NCI-H146 (cell line): ENCODE data around the gene ZPLD1.

Experiments used
- DNase-seq: peaks from one replicate; lab custom pipeline; 2025; lab: John Stamatoyannopoulos, UW

The ZPLD1 gene

DNA sequence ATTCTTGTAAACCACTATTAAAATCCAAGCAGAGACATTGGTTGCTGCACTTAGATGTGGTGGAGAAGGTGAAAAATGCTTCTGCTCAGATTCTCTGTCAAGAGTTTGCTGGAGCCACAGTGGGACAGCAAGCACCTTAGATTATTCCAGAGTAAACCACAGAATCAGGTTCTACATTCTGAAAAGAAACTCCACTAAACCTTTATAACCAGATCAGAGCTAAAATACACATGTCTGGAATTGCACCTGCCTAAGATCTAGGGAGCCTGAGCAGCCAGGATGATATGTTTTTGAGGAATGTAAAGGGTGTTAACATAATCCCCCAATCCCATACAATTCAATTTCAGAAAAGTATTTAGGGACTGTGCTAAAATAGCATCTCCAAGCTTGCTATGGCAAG lies at the start of gene ZPLD1:
TSS of gene ZPLD1 (plus strand) at position 301 of the 400 bp plus-strand sequence. CDS start 3,473 bp downstream, outside the sequence.
- DNase-seq: no peak

DNA sequence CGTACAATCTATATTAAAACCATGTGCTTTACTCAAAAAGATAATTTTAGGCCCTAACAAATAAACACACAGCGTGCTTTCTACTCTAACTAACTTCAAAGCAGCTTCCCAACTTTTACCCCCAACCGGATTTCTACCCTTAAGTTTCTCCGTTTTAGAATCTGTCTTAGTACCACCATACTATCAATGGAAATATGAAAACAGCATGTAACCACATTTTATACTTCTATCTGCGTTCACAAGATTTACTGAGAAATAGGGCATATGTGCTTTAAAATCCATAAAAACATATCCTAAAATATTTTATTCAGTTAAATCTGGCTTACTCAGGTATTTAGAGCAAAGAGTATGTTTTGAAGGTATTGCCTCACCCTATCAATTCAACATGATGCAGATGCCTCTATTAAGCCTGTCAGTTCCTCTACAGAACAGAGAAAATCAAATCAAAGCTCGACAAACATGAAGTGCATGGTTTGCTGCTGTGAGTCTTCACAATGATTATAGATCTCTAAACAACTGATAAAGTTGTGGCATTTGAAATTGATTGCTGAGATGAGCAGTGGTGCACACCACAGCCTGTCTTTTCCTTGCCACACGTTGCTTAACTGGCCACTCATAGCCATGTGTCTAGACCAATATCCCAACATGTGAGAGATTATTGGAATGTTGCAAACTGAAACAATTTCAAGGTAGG lies 44.5 kb upstream of the ZPLD1 start:
- DNase-seq: no peak

DNA sequence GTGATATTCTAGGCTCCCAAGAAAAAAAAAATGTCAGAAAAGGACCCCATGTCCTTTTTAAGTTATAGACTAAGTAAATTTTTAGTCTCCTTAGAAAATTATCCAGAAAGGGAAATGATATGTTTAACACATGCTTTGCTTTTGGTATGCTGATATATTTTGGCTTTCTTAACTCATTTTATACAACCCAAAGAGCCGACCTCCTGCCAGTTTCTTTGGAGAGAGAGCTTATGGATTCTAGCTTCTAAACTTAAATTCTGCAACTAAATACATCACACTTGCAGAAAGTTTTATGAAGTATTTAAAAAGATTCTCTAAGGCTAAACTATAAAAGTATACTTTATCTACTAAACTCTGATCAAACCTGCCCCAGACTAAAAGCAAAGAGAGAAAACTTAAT lies 43.9 kb upstream of the ZPLD1 start:
- no peak for DNase-seq

DNA sequence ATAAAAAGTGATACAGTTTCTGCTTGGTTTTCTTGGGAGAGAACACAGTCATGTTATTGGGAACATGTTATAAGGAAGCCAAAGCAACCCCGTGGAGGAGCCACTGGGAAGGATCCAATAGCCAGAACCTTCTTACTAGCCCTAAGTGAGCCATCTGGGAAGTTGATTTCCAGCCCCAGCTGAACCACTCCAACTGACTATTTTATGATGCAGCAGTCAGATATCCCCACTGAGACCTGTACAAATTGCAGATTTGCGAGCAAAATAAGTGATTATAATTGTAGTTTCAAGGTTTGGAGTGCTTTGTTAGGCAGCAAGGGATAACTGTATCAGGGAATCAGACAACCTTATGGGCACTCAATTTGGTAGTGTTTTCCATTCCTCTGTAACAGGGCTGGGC lies 43.3 kb upstream of the ZPLD1 start:
- no peak for DNase-seq

DNA sequence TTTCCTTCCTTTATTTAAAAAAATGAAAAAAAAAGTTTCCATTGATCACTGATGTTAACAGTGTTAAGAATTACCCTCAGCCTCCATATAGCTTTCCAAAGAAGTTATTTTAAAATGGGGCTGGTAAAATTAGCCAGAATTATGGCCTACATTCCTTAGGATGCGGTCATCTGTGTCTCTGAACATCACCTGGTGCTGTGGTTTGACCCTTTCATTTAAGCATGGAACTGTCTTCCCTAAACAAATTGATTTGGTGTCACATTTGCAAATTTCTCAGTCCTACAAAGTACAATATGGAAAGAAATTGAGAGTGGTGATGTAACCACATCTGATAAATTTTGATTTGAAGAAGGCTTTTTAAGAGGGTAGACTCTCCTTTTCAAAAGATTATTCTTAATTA lies 40.3 kb upstream of the ZPLD1 start:
- no peak for DNase-seq

DNA sequence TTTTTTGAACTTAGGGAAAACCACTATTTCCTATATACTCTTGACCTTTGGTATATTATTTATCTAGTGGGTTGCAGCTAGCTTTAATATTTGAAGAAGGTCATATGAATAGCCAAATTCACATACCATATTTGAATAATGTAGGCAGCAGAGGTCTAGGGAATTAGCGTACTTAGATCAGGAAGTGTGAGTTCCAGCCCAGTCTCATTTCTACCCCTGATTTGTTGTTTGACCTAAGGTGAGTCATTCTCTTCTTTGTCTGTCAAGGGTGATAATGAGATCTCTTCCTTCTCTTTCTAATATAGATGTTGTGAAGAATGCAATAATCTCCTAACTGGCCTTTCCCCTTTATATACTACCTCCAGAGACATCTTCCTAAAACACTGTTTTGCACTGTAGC lies 36.6 kb upstream of the ZPLD1 start:
- no peak for DNase-seq

DNA sequence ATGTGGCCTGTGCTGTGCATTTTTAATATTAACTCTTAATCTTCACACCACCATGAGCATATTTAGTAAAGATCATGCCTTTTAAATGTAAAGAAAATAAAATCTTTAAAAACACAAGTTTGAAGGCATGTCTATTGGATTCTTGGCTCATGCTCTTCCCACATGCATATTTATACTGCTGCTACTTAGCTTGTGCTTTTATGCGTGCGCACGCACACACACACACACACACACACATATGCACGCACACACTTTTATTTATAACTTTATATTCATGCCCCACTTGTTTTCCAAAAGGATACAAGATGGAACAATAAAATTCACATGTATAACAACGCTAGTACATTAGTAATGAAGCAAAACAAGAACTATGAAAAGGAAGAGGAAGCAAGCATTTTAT lies 36.1 kb upstream of the ZPLD1 start:
- no peak for DNase-seq

DNA sequence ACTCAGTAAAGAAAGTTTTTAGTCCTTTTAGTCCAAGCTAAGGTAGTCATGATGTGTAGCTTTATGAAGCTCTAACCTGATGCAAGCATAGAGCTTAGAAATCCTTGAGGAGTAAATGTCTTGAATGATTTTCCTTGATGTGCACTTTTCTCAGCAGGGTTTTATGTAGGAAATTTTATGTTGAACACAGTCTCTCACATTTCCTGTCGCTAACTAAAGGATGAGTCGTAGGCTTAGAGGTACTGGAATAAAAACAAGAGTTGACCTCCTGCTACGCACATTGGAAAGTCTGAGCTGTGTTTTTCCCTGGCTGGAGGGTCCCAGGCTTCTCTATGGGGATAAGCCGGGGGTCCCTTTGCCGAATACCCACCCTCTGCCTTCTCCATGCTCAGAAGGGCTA lies 34.7 kb upstream of the ZPLD1 start:
- no peak for DNase-seq

DNA sequence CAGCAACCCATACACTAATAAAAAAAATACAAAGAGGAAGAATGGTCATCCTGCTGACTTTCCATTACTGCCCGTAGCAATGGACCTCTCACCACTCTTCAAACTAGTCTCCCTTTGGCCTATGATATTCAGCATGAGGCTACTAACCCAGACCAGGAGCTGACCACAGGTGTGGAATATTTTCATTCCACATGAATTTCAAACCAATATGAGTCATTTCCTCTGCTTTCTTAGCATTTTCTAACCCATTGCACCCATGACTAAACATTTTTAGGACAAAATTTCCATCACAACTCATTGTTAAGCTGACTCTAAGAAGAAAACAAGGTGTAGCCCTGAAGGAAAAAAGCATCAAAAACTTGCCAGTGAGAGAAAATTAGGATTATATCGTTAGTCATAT lies 34.0 kb upstream of the ZPLD1 start:
- DNase-seq: no peak

DNA sequence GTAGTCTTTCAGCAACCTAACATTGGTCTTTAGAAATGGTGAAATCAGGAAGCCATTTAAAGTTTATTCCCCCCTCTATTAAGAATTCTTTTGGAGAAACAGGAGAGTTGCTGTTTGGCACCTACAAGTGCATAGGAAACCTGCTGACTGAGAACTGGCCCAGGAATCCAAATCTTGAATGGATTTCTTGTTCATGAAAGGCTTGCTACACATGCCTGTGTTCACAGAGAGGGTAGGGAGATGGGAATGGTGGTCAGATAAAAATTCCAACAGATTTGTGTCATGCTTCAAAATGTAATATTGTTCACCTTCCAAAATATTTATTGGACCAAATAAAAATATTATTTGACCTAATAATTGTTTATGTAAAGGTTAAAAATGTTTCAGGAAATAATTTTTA lies 24.2 kb upstream of the ZPLD1 start:
- no peak for DNase-seq

DNA sequence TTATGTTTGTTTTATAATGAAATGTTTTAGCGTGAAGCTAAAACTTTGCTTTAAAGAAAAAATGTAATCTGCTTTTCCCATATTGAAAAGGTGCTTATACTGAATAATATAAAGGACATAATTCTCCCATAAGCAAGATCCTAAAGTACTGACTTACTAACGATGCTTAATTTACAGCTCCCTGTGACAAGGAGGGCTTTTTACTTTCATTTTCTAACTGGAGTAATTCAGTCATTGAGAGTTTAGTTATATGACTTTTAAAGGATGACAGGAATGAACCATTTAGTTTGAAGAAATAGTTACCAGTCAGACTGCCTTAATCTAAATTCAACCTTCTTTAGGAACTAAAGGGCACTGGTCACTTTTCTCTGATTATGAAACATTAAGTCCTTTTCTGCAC lies 19.3 kb upstream of the ZPLD1 start:
- DNase-seq: no peak

DNA sequence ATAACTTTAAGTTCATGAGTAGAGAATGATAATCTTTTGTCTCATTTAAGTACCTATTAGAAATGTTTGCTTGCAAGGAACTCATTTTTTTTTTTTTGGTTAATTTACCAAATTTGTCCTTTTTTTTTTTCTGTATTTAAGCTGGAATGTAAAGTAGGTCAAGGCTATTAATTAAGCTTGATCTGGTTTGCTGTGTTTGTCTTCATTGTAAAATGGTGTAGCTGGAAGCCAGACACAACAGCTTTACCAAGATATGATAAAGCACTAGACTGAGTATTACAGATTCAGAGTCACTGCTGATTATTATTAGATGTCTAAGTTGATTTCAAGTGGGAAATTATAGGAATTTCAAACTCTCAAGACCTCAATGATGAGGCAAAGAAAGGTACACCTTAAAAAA lies 15.0 kb upstream of the ZPLD1 start:
- no peak for DNase-seq

DNA sequence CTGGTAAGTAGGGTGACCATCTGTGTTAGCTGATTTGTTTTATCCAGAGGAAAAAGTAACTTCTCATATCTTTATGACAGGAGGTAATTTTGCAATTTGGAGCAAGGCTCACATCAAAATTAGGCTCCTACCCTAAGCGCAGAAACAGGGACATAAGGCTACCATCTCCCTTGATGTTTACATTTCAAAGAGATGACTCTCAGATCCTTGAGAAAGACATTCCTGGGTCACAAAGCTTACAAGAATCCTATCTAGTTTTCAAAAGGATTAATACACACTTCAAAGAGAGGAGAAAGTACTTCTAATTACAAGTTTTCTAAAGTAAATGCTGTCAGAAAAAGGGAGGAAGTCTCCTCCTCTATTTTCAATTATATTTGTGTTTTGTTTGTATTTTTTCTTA lies 7.0 kb downstream of the ZPLD1 start:
- no peak for DNase-seq

DNA sequence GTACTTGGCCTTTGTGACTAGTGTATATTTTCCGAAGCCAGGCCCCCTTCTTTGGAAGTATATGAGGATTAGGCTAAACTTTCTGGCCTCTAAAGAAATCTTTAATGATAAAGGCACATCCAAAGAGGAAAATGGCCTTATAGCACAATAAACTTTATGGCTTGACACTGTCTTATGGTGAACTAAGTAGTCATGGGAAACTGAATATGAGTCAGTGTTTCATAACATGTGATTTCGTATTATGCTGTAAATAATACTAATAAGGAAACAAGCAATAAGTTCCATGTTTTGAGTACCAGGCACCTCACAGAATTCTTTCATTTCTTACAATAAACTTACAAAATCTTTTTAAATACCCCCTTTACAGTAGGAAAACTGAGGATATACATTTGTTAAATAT lies 8.2 kb downstream of the ZPLD1 start:
- DNase-seq: no peak

DNA sequence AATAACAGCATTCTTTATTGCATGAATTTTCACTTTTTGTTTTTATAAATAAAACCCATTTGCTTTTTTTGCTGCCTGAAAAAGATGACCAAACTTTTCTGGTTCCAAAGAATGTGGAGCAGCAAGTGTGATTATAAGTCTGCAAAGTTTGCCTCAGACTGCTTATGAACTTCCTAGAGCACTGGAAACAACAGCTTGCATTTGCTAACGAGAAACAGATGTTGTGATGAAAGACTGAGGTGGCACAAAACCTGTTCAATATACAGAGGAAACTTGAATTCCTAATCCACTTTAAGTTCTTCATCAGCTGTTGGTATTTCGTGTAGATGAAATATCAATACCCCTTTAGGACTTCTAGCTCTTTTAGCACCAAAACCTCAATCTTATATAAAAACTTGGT lies 9.3 kb downstream of the ZPLD1 start:
- DNase-seq: no peak

DNA sequence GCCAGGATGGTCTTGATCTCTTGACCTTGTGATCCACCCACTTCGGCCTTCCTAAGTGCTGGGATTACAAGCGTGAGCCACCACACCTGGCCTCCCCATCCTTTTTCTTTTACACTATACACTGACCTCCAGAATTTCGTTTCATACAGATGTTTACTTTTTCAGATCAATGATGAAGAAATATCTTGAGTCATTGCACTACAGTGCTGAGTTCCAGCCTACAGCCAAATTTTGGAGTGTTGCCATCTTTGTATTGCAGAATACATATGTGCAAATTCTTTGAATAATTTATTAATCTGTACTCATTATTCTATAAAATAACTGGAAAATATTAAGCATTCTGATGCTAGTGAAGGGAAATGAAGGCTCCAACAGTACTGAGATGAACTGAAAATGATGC lies 12.5 kb downstream of the ZPLD1 start:
- no peak for DNase-seq

DNA sequence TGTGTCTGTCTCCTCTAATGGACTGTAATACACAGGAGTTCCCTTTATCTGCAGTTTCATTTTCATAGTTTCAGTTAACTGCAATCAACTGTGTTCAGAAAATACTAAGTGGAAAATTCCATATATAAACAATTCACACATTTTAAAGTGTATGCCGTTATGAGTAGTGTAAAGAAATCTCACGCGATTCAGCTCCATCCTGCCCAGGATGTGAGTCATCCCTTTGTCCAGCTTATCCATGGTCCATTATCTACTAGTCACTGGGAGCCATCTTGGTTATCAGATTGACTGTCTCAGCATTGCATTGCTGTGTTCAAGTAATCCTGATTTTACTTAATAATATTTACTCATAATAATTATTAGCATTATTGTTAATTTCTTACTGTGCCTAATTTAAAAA lies 14.5 kb downstream of the ZPLD1 start:
- no peak for DNase-seq

DNA sequence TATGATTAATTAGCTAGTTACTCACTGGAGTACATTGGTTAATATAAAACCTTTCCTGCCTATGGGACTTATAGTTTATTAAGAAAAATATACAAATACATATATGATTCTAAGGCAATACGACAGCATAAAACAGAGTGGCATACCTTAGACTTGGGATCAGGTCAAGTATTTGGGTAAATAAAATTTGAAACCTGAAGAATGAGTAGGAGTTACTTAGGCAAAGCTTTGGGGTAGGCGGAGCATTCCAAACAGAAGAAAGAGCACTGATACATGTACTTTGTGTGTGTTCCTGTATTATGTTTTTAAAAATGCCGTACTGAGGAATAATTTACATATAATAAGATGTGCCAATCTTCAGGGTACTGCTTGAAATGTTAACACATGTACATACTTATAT lies 15.1 kb downstream of the ZPLD1 start:
- DNase-seq: no peak

DNA sequence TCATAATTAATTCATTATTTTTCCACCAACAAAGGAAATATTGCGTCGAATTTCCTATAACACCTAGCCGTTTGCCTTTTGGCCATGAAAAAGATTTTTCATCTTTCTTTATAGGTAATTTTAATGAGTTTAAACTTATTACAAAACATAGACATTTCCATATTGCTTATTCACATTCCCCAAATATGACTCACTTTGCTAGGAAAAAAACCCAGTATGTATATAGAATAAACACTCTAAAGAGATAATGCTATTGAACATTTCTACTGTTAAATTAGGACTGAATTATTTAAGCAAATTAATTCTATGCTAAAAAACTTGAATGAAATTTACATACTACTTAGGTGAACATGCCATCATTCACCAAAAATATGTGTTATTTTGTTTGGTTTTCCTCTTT lies 16.2 kb downstream of the ZPLD1 start:
- no peak for DNase-seq

DNA sequence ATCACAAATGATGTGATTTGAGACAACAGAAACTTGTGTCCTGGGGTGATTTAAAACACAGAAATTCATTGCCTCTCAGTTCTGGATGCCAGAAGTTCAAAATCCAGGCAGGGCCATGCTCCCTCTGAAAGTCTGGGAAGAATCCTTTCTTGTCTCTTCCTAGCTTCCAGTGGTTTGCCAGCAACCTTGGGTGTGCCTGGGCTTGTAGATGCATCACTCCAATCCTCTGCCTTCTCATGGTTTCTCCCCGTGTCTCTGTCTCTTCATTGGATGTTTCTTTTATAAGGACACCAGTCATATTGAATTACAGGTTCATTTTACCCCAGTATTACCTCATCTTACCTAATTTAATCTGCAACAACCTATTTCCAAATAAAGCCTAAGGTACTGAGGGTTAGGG lies 16.7 kb downstream of the ZPLD1 start:
- DNase-seq: no peak

DNA sequence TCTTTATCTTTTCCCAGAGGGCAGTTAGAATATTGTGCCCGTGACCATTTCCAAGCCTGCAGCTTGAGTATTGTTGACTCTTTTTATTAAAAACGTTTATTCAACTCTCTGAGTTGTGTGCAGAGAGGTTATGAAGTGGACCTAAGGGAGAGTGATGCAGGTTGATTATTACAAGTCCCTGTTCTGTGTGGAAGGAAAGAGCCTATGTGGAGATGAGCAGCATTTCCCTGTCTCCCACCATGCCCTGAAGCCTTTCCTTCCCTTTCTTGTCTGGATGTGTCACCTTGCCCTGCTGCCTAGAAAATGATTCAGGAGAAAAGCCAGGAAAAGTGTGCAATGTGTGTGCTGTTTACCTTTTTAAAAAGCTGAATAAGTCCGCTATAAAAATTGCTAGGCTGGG lies 19.4 kb downstream of the ZPLD1 start:
- peak; percentile 18 for DNase-seq

DNA sequence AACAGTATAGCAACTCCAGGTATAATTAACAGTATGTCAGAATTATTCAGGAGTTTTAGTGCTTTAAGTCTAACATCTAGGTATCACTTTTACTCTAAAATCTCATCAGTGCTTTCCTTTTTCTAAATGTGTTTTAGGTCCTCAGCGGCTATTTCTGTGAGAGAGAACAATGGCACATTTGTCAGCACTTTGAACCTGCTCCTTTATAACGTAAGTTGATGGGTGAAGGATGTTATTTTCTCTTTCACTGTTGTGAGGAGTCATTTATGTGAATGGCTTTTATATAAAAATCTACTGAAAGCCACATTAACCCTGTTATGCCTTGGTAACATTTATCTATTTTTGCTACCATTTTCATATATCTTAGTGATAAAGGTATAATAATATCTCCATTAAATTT lies 22.8 kb downstream of the ZPLD1 start:
- no peak for DNase-seq

DNA sequence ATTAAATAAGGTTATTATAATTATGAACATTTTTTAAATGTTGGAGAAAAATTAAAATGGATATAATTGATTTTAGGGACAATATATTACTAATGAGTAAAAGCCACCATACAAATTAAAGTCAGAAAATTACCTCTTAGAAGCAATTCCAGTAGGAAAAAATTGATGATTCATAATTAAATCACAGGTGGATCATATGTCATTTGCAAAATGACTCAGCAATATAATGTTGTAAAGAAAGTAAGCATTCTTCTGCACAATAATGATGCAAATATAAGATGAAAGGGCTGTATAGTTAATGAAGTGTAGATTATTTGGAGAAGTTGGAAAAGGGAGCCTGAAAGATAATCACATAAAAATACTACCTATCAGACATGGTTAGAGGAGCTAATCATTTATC lies 25.8 kb downstream of the ZPLD1 start:
- no peak for DNase-seq

DNA sequence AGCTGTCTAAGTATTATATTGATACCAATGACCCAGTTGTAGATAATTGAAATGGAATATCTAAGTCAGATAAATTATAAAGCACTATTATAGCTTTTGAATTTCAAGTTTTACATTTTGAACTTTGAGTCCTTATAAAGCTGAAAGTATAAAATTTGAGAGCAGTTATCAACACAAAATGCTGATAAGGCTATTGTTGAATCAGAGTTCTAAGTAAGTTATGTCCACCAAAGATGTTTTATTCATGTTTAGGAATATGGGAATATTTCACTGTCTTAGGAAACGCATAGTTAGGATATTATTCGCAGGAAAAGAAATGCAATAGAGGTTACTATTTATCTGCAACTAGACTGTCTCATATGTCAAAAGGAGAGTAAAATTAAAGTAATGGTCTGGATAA lies 29.4 kb downstream of the ZPLD1 start:
- DNase-seq: no peak

DNA sequence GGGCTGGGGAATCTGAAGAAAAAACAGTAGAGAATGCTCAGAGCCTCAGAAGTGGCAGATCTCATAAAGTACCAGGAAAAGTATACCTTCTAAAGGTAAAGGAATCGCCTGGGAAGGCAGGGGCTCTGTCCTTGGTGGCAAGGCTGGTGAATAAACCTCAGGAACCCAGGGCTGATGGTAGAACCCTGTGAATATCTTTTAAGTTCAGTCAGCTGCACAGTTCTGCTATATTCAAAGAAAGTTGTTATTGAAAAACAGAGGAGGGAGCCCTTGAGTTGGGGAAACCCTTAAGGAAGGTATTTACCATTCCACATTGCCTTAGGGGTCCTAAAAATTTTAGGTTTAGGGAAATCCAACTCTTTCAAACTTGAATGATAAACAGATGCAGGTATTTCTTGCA lies 31.2 kb downstream of the ZPLD1 start:
- peak; percentile 4 for DNase-seq
